Measurements from ENCODE around the gene LSR.

GRCh38 chr19:35301961-35302360 is 53.2 kb downstream of the LSR start:
- TF ChIP-seq CTCF (IDR thresholded peaks at IDR 0.05; ENCODE audit: low read depth, low read length): no peak
- no peak for TF ChIP-seq POLR2A (IDR thresholded peaks at IDR 0.05; ENCODE audit: extremely low read depth, insufficient read length)
- no peak for TF ChIP-seq MAX (IDR thresholded peaks at IDR 0.05; ENCODE audit: low read depth, low read length)

Measured in NB4 (cell line).